GM18520 (cell line): ENCODE measurements around the gene OR6J1.
"Not testable (repeated sequence)": the region's sequence is repeated elsewhere in the genome, so short reads cannot be mapped to it uniquely, and the experiment has no call there.

Experiments
- ATAC-seq: cut with Tn5 transposase; IDR thresholded peaks from one replicate; pipeline ENCODE4 v1.9.1; 2021; ENCODE audit not compliant: unreplicated experiment

The OR6J1 gene

GRCh38 chr14:22644305-22644635 is at the start of gene OR6J1:
Gene OR6J1, minus strand, starts transcription at chr14:22644352. Its CDS starts 9,541 bp downstream, at chr14:22634811.
- no peak for ATAC-seq

GRCh38 chr14:22692194-22692593 is 48.0 kb upstream of the OR6J1 start:
- ATAC-seq: no peak

GRCh38 chr14:22691171-22691570 is 47.0 kb upstream of the OR6J1 start:
- no peak for ATAC-seq

GRCh38 chr14:22689199-22689598 is 45.0 kb upstream of the OR6J1 start:
- peak; percentile 40 for ATAC-seq

GRCh38 chr14:22687969-22688368 is 43.8 kb upstream of the OR6J1 start:
- ATAC-seq: not testable (repeated sequence)

- ATAC-seq: not testable (repeated sequence)
These were observed 42.0 kb upstream of the OR6J1 start for GRCh38 chr14:22686176-22686611.

GRCh38 chr14:22685467-22685866 is 41.3 kb upstream of the OR6J1 start:
- ATAC-seq: no peak

GRCh38 chr14:22683428-22683827 is 39.3 kb upstream of the OR6J1 start:
- ATAC-seq: not testable (repeated sequence)

GRCh38 chr14:22678221-22678620 is 34.1 kb upstream of the OR6J1 start:
- no peak for ATAC-seq

GRCh38 chr14:22677551-22677950 is 33.4 kb upstream of the OR6J1 start:
- not testable (repeated sequence) for ATAC-seq

- ATAC-seq: no peak
These were observed 27.5 kb upstream of the OR6J1 start for GRCh38 chr14:22671622-22672021.

GRCh38 chr14:22668863-22669262 is 24.7 kb upstream of the OR6J1 start:
- ATAC-seq: no peak

GRCh38 chr14:22668417-22668816 is 24.3 kb upstream of the OR6J1 start:
- no peak for ATAC-seq

GRCh38 chr14:22667881-22668280 is 23.7 kb upstream of the OR6J1 start:
- ATAC-seq: no peak

- ATAC-seq: no peak
These were observed 22.2 kb upstream of the OR6J1 start for GRCh38 chr14:22666203-22666893.

GRCh38 chr14:22664261-22664660 is 20.1 kb upstream of the OR6J1 start:
- no peak for ATAC-seq

GRCh38 chr14:22660654-22661053 is 16.5 kb upstream of the OR6J1 start:
- ATAC-seq: no peak

- ATAC-seq: no peak
These were observed 14.8 kb upstream of the OR6J1 start for GRCh38 chr14:22658946-22659345.

- no peak for ATAC-seq
These were observed 13.7 kb upstream of the OR6J1 start for GRCh38 chr14:22657861-22658260.

- no peak for ATAC-seq
These were observed 13.0 kb upstream of the OR6J1 start for GRCh38 chr14:22656945-22657731.

GRCh38 chr14:22656226-22656625 is 12.1 kb upstream of the OR6J1 start:
- ATAC-seq: no peak

GRCh38 chr14:22653012-22653621 is 9.0 kb upstream of the OR6J1 start:
- ATAC-seq: no peak
